Nucleus accumbens (tissue), 56 donors: ENCODE results near the gene NCAM1.
"Not testable (repeated sequence)": the region's sequence is repeated elsewhere in the genome, so short reads cannot be mapped to it uniquely, and the experiment has no call there.

Experiments
- DNase-seq, 56 donors: peaks; one replicate each; lab custom pipeline; 2025; lab: John Stamatoyannopoulos, UW

Gene NCAM1

GRCh38 chr11:113018913-113019312, 57.7 kb downstream of the NCAM1 start:
- DNase-seq: no peak

DNA sequence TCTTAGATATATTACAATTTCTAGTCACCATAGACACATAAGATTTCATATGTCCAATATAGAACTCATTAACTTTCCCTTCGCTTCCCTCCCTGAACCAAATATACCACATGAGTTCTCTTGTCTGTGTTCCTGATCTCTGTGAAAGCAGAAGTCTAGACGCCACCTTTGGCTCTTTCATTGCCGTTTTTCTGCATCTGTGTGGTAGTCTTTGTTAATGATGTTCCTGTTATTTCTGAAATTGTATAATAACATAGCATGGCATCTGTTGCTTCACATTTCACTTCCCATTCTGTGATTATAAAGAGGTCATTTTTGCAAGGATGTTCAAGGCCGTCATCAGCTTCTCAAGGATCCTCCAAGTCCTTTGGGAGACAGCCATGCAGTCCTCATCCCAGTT, 58.5 kb downstream of the NCAM1 start:
- no peak for DNase-seq

DNA sequence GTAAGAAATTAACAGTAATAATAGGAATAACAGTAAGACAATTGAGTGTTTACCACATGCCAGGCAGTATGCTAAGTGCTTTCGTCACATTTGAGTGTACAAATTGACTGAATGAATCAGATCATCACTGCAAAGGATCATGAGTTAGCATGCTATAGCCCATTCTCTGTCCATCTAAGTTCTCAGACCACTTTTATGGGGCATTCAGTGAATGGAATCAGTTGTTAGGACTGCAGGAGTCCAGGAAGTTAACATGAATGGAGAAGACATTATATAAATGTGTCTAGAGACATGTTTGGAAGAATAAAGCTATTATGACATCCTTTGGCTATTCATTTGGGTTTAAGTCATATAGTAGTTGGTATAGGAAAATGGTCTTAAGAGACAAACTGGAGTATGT, 59.9 kb downstream of the NCAM1 start:
- no peak for DNase-seq

DNA sequence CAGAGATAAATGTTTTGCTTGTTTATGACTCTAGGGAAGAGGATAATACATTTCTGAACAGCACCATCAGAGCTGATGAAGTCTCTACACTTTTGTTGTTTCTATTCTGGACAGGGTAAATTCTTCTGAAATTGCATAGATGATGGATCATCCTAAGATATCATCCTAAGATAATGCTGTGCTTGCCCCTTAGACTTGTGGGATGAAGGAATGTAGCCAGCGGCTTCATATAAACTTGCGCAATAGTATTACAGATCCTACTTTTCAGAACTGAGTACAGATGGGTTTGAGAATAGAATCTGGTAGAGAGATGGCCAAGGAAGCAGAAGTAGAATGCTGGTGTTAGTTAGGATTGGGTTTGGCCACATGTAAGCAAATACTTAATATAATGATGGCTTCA, 61.0 kb downstream of the NCAM1 start:
- no peak for DNase-seq

DNA sequence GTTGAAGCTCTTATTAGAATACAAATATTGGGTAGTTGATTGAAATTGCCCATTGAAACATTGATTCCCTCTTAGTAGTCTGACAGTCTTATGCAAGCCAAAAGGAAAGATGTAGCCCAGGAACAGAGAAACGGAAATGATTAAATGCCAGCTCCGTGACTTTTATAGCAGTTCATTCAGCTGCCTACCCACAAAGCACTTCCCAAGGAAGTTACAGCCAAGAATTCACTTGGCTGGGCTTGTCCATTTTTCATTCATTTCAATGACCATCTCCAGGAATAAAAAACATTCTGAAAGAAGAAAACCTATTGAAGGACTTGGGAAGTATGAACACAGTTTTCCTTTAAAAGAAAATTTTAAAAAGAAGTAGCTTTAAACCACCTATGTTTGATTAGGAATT, 62.0 kb downstream of the NCAM1 start:
- DNase-seq: no peak

- no peak for DNase-seq
These were observed 62.8 kb downstream of the NCAM1 start for GRCh38 chr11:113023986-113024385.

GRCh38 chr11:113026778-113027177, 65.6 kb downstream of the NCAM1 start:
- no peak for DNase-seq

GRCh38 chr11:113034576-113034975, 73.4 kb downstream of the NCAM1 start:
- DNase-seq: peak in 1 of 56 donors; percentile 11

DNA sequence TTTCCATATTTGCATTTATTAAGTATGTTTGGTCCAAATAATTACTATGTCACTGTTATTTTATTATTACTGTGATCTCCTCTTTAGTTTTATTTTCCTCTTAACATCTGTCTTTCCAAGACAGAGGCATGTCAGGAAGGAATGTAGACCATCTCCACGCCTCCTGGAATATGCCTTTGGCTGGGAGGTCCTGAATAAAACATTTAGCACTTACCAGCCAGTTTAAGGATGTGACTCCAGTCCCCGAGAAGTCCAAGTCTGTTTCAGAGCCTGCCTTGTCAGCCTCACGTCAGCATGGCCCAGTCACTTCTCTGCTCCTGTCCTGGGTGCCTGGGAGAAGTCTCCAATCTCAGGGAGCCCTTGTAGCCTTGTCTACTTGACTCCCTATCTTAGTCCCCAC, 74.5 kb downstream of the NCAM1 start:
- DNase-seq: no peak

GRCh38 chr11:113043698-113044097, 82.5 kb downstream of the NCAM1 start:
- no peak for DNase-seq

DNA sequence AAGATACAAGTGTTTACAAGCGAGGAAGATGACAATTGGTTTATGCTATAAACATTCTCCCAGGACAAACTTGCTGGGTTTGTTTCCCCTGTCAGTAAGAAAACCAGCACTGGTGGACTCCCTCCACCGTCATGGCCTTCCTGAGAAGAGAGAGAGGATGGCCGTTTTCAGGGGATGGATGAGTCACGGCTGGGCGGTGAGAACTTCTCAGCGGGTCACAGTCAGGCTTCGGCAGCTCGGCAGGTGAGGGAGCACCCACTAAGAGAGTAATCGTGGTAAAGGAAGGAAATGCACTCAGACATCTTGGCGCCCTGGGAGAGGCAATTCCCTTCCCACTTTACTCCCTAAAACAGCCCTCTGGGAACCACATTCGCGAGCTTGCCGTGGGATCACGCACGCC, 83.9 kb downstream of the NCAM1 start:
- DNase-seq: no peak

- DNase-seq: no peak
These were observed 85.6 kb downstream of the NCAM1 start for GRCh38 chr11:113046866-113047265.

GRCh38 chr11:113048820-113049768, 87.9 kb downstream of the NCAM1 start:
- DNase-seq: peak in 2 of 56 donors; percentile 5 to 18

DNA sequence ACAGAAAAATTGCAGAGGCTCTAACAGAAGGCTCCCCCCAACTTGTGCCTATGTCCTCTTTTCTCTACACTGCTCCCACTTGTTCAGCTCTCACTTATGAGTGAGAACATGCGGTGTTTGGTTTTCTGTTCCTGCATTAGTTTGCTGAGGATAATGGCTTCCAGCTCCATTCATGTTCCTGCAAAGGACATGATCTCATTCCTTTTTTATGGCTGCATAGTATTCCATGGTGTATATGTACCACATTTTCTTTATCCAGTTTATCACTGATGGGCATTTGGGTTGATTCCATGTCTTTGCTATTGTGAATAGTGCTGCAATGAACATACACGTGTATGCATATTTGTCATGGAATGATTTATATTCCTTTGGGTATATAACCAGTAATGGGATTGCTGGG, 91.8 kb downstream of the NCAM1 start:
- DNase-seq: not testable (repeated sequence)

DNA sequence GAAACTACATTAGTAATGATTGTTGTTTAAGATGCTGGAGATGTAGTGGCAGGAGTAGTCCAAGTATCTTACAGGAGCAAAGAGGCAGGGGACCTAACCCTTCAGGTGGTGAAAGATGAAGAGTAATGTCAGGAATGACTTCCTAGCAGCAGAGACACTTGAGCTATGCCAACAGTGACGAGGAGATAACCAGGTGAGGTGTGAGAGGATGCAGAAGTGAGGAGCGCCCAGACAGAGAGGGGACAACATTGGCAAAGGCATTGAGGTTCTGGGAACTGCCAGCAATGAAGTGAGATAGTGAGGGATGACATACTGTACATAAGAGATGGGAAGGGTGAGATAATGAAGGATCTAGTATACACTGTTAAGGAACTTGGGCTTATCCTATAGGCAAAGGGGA, 95.8 kb downstream of the NCAM1 start:
- DNase-seq: no peak

DNA sequence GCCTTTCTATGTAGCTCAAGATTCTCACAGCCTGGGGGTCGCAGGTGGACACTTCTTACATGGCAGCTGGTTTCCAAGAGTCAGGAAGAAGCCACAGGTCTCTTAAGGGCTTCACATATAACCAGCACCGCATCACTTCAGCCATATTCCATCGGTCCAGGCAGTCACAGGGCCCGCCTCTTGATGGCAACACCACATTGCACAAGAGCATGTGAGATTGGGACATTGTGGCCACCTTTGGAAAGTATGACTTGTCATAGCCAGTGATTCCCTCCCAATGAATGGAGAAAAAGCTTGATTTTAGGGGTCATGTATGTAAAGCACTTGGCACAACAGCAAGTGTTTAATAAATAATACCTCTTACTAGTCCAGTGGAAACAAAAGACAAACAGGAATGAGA, 98.3 kb downstream of the NCAM1 start:
- no peak for DNase-seq

- no peak for DNase-seq
These were observed 104.1 kb downstream of the NCAM1 start for GRCh38 chr11:113065330-113065729.

DNA sequence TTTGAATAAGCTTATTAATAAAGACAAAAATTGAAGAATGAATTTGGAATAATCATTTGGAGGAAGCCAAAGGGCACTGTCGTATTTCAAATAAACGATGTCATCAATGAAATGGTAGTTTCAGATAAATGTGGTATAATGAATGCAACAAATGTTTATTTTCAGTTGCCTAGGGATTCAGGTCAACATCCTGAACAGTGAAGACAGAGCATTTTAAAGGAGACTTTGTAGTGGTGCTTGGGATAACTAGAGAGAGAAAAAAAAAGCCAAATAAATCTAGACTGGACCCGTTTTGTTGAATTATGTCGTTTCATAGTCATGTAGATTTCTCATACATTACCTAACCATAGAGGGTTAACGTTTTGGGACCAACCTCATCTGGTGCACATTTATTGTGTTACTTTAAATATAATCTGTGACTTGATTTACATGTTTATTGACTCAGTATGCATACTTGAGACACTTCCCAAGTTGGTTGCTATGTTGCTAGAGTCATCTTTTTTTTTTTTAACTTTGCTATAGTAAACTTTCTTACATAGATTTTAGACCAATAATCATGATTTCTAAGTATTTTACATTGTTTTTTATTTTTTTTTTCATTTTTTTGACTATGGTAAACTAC, 111.1 kb downstream of the NCAM1 start:
- no peak for DNase-seq

- peak in 16 of 56 donors; percentile 3 to 62 (median 17) for DNase-seq
These were observed 112.2 kb downstream of the NCAM1 start for GRCh38 chr11:113073290-113073953.

DNA sequence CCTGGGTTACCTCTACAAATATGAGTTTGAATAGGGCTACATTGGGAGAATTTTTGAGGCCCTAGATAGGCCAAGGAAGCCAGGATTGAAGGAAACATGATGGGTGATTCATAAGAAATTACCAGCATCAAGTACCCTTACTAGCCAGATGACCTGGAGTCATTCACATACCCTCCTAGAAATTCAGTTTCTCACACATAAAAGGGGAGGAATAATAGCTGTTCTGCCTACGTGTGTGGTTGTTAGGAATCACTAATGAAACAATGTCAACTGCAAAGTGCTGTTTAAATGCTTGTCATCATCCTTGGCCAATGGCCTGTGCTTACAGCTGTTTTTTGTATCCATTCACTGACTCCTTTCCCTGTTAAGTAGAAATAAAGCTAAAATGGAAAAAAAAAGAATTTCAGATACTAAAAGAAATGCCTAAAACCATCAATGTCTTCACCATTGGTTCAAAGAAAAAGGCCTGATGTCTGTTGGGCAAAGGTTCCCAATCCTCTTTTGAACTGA, 114.4 kb downstream of the NCAM1 start:
- no peak for DNase-seq

DNA sequence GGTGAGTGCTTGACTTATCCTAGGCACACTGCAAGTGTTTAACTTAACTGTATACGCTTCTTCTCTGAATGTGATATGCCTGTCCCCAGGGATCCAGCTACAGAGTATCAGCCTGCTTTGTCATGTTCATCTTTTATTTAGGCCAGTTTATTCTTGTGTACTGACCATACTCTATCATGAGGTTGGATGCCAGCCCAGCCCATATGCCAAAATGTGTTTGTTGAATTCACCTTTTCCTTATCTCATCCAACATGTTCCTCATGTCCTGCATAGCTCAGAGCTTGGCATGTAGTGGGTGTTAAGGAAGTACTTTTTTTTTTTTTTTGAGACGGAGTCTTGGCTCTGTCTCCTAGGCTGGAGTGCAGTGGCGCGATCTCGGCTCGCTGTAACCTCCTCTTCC, 116.2 kb downstream of the NCAM1 start:
- DNase-seq: no peak
